ENCODE data around the gene BDKRB1.

- TF ChIP-seq CTCF (IDR thresholded peaks at IDR 0.05; ENCODE audit: insufficient read depth, low read length, poor library complexity, severe bottlenecking): no peak
- no peak for TF ChIP-seq EZH2phosphoT487 (conservative IDR thresholded peaks at IDR 0.05; ENCODE audit: low read length)
Observed at GRCh38 chr14:96274543-96274942, 18.5 kb downstream of the BDKRB1 start.
